Glutamatergic neuron (in vitro differentiated cells): ENCODE measurements around the gene CTNNBIP1. TPM values are rescaled to one million over a fixed set of nuclear protein-coding genes. Genes with fewer than 3 reads are reported as not detected.
"Not testable (repeated sequence)": the region's sequence is repeated elsewhere in the genome, so short reads cannot be mapped to it uniquely, and the experiment has no call there.

ENCODE experiments used
- DNase-seq: peaks from one replicate; pipeline ENCODE4 v3.0.0; 2022
- H3K27ac Mint-ChIP-seq: one replicate; pipeline ENCODE4 v1.8.0; 2020; ENCODE audit warnings: mild to moderate bottlenecking, mixed read lengths, inconsistent platforms; ENCODE audit not compliant: unreplicated experiment
- H3K27me3 Mint-ChIP-seq: one replicate; pipeline ENCODE4 v1.8.0; 2020; ENCODE audit warnings: mild to moderate bottlenecking, moderate library complexity, mixed read lengths, inconsistent platforms; ENCODE audit not compliant: unreplicated experiment
- H3K36me3 Mint-ChIP-seq: one replicate; pipeline ENCODE4 v1.8.0; 2020; ENCODE audit warnings: mild to moderate bottlenecking, mixed read lengths, inconsistent platforms; ENCODE audit not compliant: unreplicated experiment
- H3K4me1 Mint-ChIP-seq: one replicate; pipeline ENCODE4 v1.8.0; 2020; ENCODE audit warnings: mild to moderate bottlenecking, low read depth, mixed read lengths, inconsistent platforms; ENCODE audit not compliant: unreplicated experiment
- H3K4me3 Mint-ChIP-seq: one replicate; pipeline ENCODE4 v1.8.0; 2020; ENCODE audit warnings: mild to moderate bottlenecking, mixed read lengths, inconsistent platforms; ENCODE audit not compliant: unreplicated experiment
- H3K9me3 Mint-ChIP-seq: one replicate; pipeline ENCODE4 v1.8.0; 2020; ENCODE audit warnings: mild to moderate bottlenecking, moderate library complexity, mixed read lengths, inconsistent platforms; ENCODE audit not compliant: unreplicated experiment
- CTCF ChIP-seq: fragments of 200-600 bp; sonication (generic); IDR thresholded peaks from one replicate; pipeline ENCODE4 v1.5.0; 2021; ENCODE audit not compliant: partially characterized antibody, unreplicated experiment
- total RNA-seq: library from RNA; stranded (reverse); fragmentation: NEBNext Ultra II Directional; extraction: Animal tissue kit (Norgen Biotek cat#: 25700); gene quantifications from one replicate; pipeline ENCODE4 v1.2.1, GENCODE V29; 2021; ENCODE audit not compliant: unreplicated experiment

Gene CTNNBIP1
- total RNA-seq, 1 donor from 2014 or later, result 50.7 TPM

GRCh38 chr1:9808459-9808858, 101.6 kb downstream of the CTNNBIP1 start:
- peaks cover 20% of the 10 kb centered on the region for H3K4me1 Mint-ChIP-seq
- H3K27me3 Mint-ChIP-seq, result peaks cover 2% of the 10 kb centered on the region
- DNase-seq, result no peak
- no peak for TF ChIP-seq CTCF
- no peaks in the 10 kb centered on the region for H3K9me3 Mint-ChIP-seq
- H3K4me3 Mint-ChIP-seq, result no peak overlapping the region
- no peaks in the 10 kb centered on the region for H3K36me3 Mint-ChIP-seq
- peak overlapping the region; percentile 25 for H3K27ac Mint-ChIP-seq

GRCh38 chr1:9807541-9807940, 102.5 kb downstream of the CTNNBIP1 start:
- Mint-ChIP-seq H3K27ac (peak overlapping the region; percentile 20), H3K27me3 (peaks cover 2% of the 10 kb centered on the region), H3K36me3 (no peaks in the 10 kb centered on the region), H3K4me1 (peaks cover 22% of the 10 kb centered on the region), H3K4me3 (peak overlapping the region; percentile 50), H3K9me3 (peaks cover 3% of the 10 kb centered on the region)
- no peak for TF ChIP-seq CTCF
- DNase-seq, result no peak

GRCh38 chr1:9805972-9806371, 104.1 kb downstream of the CTNNBIP1 start:
- H3K9me3 Mint-ChIP-seq, H3K27me3 Mint-ChIP-seq, H3K36me3 Mint-ChIP-seq, H3K27ac Mint-ChIP-seq, DNase-seq, H3K4me3 Mint-ChIP-seq: not testable (repeated sequence)
- H3K4me1 Mint-ChIP-seq, result peaks cover 20% of the 10 kb centered on the region

- Mint-ChIP-seq H3K27me3 (peaks cover 2% of the 10 kb centered on the region), H3K36me3 (no peaks in the 10 kb centered on the region), H3K4me3 (no peak overlapping the region), H3K4me1 (peaks cover 17% of the 10 kb centered on the region), H3K27ac (no peak overlapping the region), H3K9me3 (peaks cover 4% of the 10 kb centered on the region)
- TF ChIP-seq CTCF, result no peak
- DNase-seq, result no peak
These were observed 105.0 kb downstream of the CTNNBIP1 start for GRCh38 chr1:9805006-9805508.

- not testable (repeated sequence) for H3K36me3 Mint-ChIP-seq, H3K27me3 Mint-ChIP-seq, H3K4me3 Mint-ChIP-seq, H3K9me3 Mint-ChIP-seq, H3K27ac Mint-ChIP-seq, DNase-seq
- H3K4me1 Mint-ChIP-seq, result peaks cover 14% of the 10 kb centered on the region
These were observed 106.8 kb downstream of the CTNNBIP1 start for GRCh38 chr1:9803003-9803918.

GRCh38 chr1:9801909-9802308, 108.2 kb downstream of the CTNNBIP1 start:
- no peaks in the 10 kb centered on the region for H3K36me3 Mint-ChIP-seq
- no peak for DNase-seq
- no peak for TF ChIP-seq CTCF
- H3K9me3 Mint-ChIP-seq, result peaks cover 4% of the 10 kb centered on the region
- H3K27ac Mint-ChIP-seq, result no peak overlapping the region
- H3K4me1 Mint-ChIP-seq, result peaks cover 12% of the 10 kb centered on the region
- no peaks in the 10 kb centered on the region for H3K27me3 Mint-ChIP-seq
- no peak overlapping the region for H3K4me3 Mint-ChIP-seq
